Common myeloid progenitor, CD34-positive (primary cell): Measurements from ENCODE around the gene CAPNS2.
A peak's percentile ranks its signal among the peaks of the same experiment; 100 is the strongest.

Experiments used
- CTCF ChIA-PET: fragments of 350-600 bp; sonication (Branson Sonifier 250); formaldehyde crosslinking; loops from one replicate; lab custom pipeline; 2021; ENCODE audit warnings: antibody characterized with exemption; lab: Charles Lee
- POLR2A ChIA-PET: fragments of 350-600 bp; sonication (Branson Sonifier 250); formaldehyde crosslinking; loops from one replicate; lab custom pipeline; 2021; ENCODE audit warnings: antibody characterized with exemption; lab: Charles Lee
- DNase-seq, 3 donors: peaks; one replicate each; pipeline versions ENCODE4 v3.0.0 to v3.0.0-alpha.2; 2013
- H3K27ac ChIP-seq, 2 experiments: 1 replicate in 1 of 2; 2 replicates in 1 of 2; pipeline ENCODE4 v1.7.0; 2013; ENCODE audit warnings: inconsistent platforms in 2 of 2, low read length in 2 of 2, mild to moderate bottlenecking in 2 of 2, low read depth in 1 of 2, moderate library complexity in 1 of 2; ENCODE audit not compliant: severe bottlenecking in 2 of 2, insufficient read depth in 1 of 2, poor library complexity in 1 of 2
- H3K27me3 ChIP-seq, 5 experiments: replicated peaks in 2 of 5; 1 replicate in 3 of 5; 2 replicates in 2 of 5; pipeline versions ENCODE4 v1.6.1 to v1.7.0; 2013; ENCODE audit warnings: low read length in 4 of 5, mild to moderate bottlenecking in 2 of 5, moderate library complexity in 2 of 5, inconsistent platforms in 1 of 5; ENCODE audit not compliant: insufficient read depth in 5 of 5, control insufficient read depth in 4 of 5
- H3K36me3 ChIP-seq, 4 experiments: 1 replicate in 2 of 4; 2 replicates in 2 of 4; pipeline versions ENCODE4 v1.6.1 to v1.7.0; 2013; ENCODE audit warnings: low read length in 3 of 4, control low read depth in 1 of 4, mild to moderate bottlenecking in 1 of 4; ENCODE audit not compliant: control insufficient read depth in 4 of 4, insufficient read depth in 4 of 4
- H3K4me1 ChIP-seq, 4 experiments: 1 replicate in 3 of 4; 2 replicates in 1 of 4; pipeline versions ENCODE4 v1.6.1 to v1.7.1; 2013; ENCODE audit warnings: low read length in 3 of 4, mild to moderate bottlenecking in 3 of 4, control low read depth in 1 of 4, inconsistent platforms in 1 of 4, moderate library complexity in 1 of 4; ENCODE audit not compliant: control insufficient read depth in 4 of 4, insufficient read depth in 4 of 4; ENCODE audit errors: control extremely low read depth in 1 of 4
- H3K4me3 ChIP-seq, 7 experiments: 1 replicate in 4 of 7; 2 replicates in 3 of 7; pipeline versions ENCODE4 v1.5.1 to v1.7.0; 2013; ENCODE audit warnings: mild to moderate bottlenecking in 7 of 7, low read length in 6 of 7, moderate library complexity in 6 of 7, inconsistent platforms in 2 of 7, low read depth in 2 of 7, control low read depth in 1 of 7; ENCODE audit not compliant: insufficient read depth in 4 of 7, control insufficient read depth in 1 of 7; ENCODE audit errors: extremely low read depth in 1 of 7
- H3K9me3 ChIP-seq, 5 experiments: 1 replicate in 4 of 5; 2 replicates in 1 of 5; pipeline versions ENCODE4 v1.6.1 to v1.7.1; 2013; ENCODE audit warnings: low read length in 4 of 5, mild to moderate bottlenecking in 2 of 5, inconsistent platforms in 1 of 5, low read depth in 1 of 5, moderate library complexity in 1 of 5; ENCODE audit not compliant: control insufficient read depth in 4 of 5, insufficient read depth in 2 of 5; ENCODE audit errors: control extremely low read depth in 1 of 5
- WGBS: methylation state at CpG from one replicate; pipeline ENCODE4 v1.1.5; 2013; ENCODE audit not compliant: insufficient coverage; 5-methylcytosine and 5-hydroxymethylcytosine counted together

Gene CAPNS2

GRCh38 chr16:55543472-55543871 is 23.0 kb upstream of the CAPNS2 start:
- peaks cover 3 to 48% (median 21%) of the 10 kb centered on the region in 4 experiments for H3K36me3 ChIP-seq
- H3K9me3 ChIP-seq, result no peaks in the 10 kb centered on the region
- DNase-seq, result peak in 2 of 3 donors; percentile 18 to 30
- H3K4me3 ChIP-seq, result no peak overlapping the region
- H3K27ac ChIP-seq, result no peak overlapping the region
- CTCF ChIA-PET, result interaction anchor here (0.7 to 7.3 kb wide), 13 partner anchors 9 to 160 kb away, joined by 3 to 74 read pairs (median 3); no protein-coding TSS in a partner anchor
- H3K4me1 ChIP-seq, result peaks cover 0 to 12% (median 5%) of the 10 kb centered on the region in 4 experiments
- H3K27me3 ChIP-seq, result no peaks in the 10 kb centered on the region
- WGBS, result no CpG with 5 or more reads among the region's 2 CpGs
- POLR2A ChIA-PET, result no interaction called here

GRCh38 chr16:55552621-55553020 is 13.9 kb upstream of the CAPNS2 start:
- Histone ChIP-seq H3K27me3 (no peaks in the 10 kb centered on the region), H3K4me3 (no peak overlapping the region), H3K36me3 (peaks cover 3 to 62% (median 42%) of the 10 kb centered on the region in 4 experiments), H3K4me1 (no peaks in the 10 kb centered on the region), H3K9me3 (peaks cover 0 to 20% (median 6%) of the 10 kb centered on the region in 5 experiments), H3K27ac (no peak overlapping the region)
- DNase-seq, result no peak
- CTCF ChIA-PET, result interaction anchor here (0.7 to 1.9 kb wide), 2 partner anchors 57 to 88 kb away, joined by 3 to 7 read pairs; no protein-coding TSS in a partner anchor
- POLR2A ChIA-PET, result interaction anchor here (0.7 kb wide), 1 partner anchor 1955 kb away, joined by 3 read pairs; no protein-coding TSS in a partner anchor

- CTCF ChIA-PET, result no interaction called here
- DNase-seq, result no peak
These were observed 11.0 kb upstream of the CAPNS2 start for GRCh38 chr16:55555436-55555835.

GRCh38 chr16:55557186-55557585 is 9.3 kb upstream of the CAPNS2 start:
- H3K9me3 ChIP-seq, result peaks cover 0 to 20% (median 6%) of the 10 kb centered on the region in 5 experiments
- H3K27ac ChIP-seq, result no peak overlapping the region
- DNase-seq, result no peak
- H3K4me1 ChIP-seq, result no peaks in the 10 kb centered on the region
- ChIA-PET POLR2A (no interaction called here), CTCF (interaction anchor here (1.5 kb wide), 1 partner anchor 15 kb away, joined by 3 read pairs; no protein-coding TSS in a partner anchor)
- H3K36me3 ChIP-seq, result peaks cover 2 to 66% (median 39%) of the 10 kb centered on the region in 4 experiments
- H3K4me3 ChIP-seq, result no peak overlapping the region
- no peaks in the 10 kb centered on the region for H3K27me3 ChIP-seq

More at GRCh38 chr16:55555436-55555835, 11.0 kb upstream of the CAPNS2 start:
- no peaks in the 10 kb centered on the region for H3K27me3 ChIP-seq
- POLR2A ChIA-PET, result no interaction called here
- H3K36me3 ChIP-seq, result peaks cover 3 to 70% (median 42%) of the 10 kb centered on the region in 4 experiments
- peaks cover 0 to 20% (median 6%) of the 10 kb centered on the region in 5 experiments for H3K9me3 ChIP-seq
- H3K4me3 ChIP-seq, result no peak overlapping the region
- WGBS, result 83% methylated on average over 1 of the region's 2 CpGs
- no peak overlapping the region for H3K27ac ChIP-seq
- no peaks in the 10 kb centered on the region for H3K4me1 ChIP-seq

GRCh38 chr16:55559233-55559632 is 7.3 kb upstream of the CAPNS2 start:
- H3K36me3 ChIP-seq, result peaks cover 2 to 58% (median 29%) of the 10 kb centered on the region in 4 experiments
- H3K4me1 ChIP-seq, result no peaks in the 10 kb centered on the region
- no peak for DNase-seq
- no peak overlapping the region for H3K4me3 ChIP-seq
- ChIA-PET CTCF (interaction anchor here (0.9 to 1.7 kb wide), 4 partner anchors 10 to 94 kb away, joined by 3 to 7 read pairs (median 4); no protein-coding TSS in a partner anchor), POLR2A (no interaction called here)
- no peaks in the 10 kb centered on the region for H3K27me3 ChIP-seq
- no peak overlapping the region for H3K27ac ChIP-seq
- peaks cover 0 to 2% (median 0%) of the 10 kb centered on the region in 5 experiments for H3K9me3 ChIP-seq

GRCh38 chr16:55559933-55560516 is 6.5 kb upstream of the CAPNS2 start:
- Histone ChIP-seq H3K27ac (no peak overlapping the region), H3K9me3 (no peaks in the 10 kb centered on the region), H3K4me3 (no peak overlapping the region), H3K36me3 (peaks cover 2 to 50% (median 23%) of the 10 kb centered on the region in 4 experiments), H3K27me3 (no peaks in the 10 kb centered on the region), H3K4me1 (no peaks in the 10 kb centered on the region)
- CTCF ChIA-PET, result interaction anchor here (1.6 to 1.7 kb wide), 2 partner anchors 10 to 16 kb away, joined by 5 to 7 read pairs; no protein-coding TSS in a partner anchor
- no CpG with 5 or more reads among the region's 1 CpG for WGBS
- POLR2A ChIA-PET, result interaction anchor here (0.7 kb wide), 1 partner anchor 11 kb away, joined by 3 read pairs; no protein-coding TSS in a partner anchor
- DNase-seq, result no peak

GRCh38 chr16:55561319-55561848 is 5.1 kb upstream of the CAPNS2 start:
- peaks cover 2 to 40% (median 20%) of the 10 kb centered on the region in 4 experiments for H3K36me3 ChIP-seq
- H3K27ac ChIP-seq, result no peak overlapping the region
- ChIA-PET POLR2A (no interaction called here), CTCF (interaction anchor here (1.1 to 1.7 kb wide), 5 partner anchors 12 to 141 kb away, joined by 3 to 8 read pairs (median 3); no protein-coding TSS in a partner anchor)
- 100% methylated on average over 1 of the region's 2 CpGs for WGBS
- H3K27me3 ChIP-seq, result no peaks in the 10 kb centered on the region
- H3K4me3 ChIP-seq, result no peak overlapping the region
- no peaks in the 10 kb centered on the region for H3K9me3 ChIP-seq
- DNase-seq, result no peak
- no peaks in the 10 kb centered on the region for H3K4me1 ChIP-seq
